Stimulated activated naive CD8-positive, alpha-beta T cell treated with anti-CD3 and anti-CD28 coated beads, Interleukin-15, Interleukin-2, amounts not matched to agents 100 ng/mL and 50 ng/mL, for 24 hours (primary cell): ENCODE measurements around the gene CDKN2A.

Source experiments
- H3K27ac Mint-ChIP-seq: one replicate; pipeline ENCODE4 v1.8.0; 2021; ENCODE audit warnings: mild to moderate bottlenecking, mixed read lengths
- H3K27me3 Mint-ChIP-seq: one replicate; pipeline ENCODE4 v1.8.0; 2021; ENCODE audit warnings: mixed read lengths
- H3K36me3 Mint-ChIP-seq: one replicate; pipeline ENCODE4 v1.8.0; 2021; ENCODE audit warnings: low read depth, mixed read lengths
- H3K4me1 Mint-ChIP-seq: one replicate; pipeline ENCODE4 v1.8.0; 2021; ENCODE audit warnings: low read depth, mixed read lengths
- H3K4me3 Mint-ChIP-seq: one replicate; pipeline ENCODE4 v1.8.0; 2021; ENCODE audit warnings: mild to moderate bottlenecking, mixed read lengths
- H3K9me3 Mint-ChIP-seq: one replicate; pipeline ENCODE4 v1.8.0; 2021; ENCODE audit warnings: mixed read lengths

The CDKN2A gene

GRCh38 chr9:21974722-21975409 lies 19.3 kb downstream of the CDKN2A start:
- Mint-ChIP-seq H3K4me1 (peaks cover 29% of the 10 kb centered on the region), H3K27ac (peak overlapping the region; percentile 47), H3K27me3 (peaks cover 95% of the 10 kb centered on the region)

GRCh38 chr9:21974343-21974721 lies 19.9 kb downstream of the CDKN2A start:
- Mint-ChIP-seq H3K27me3 (peaks cover 95% of the 10 kb centered on the region), H3K36me3 (peaks cover 5% of the 10 kb centered on the region), H3K4me3 (peak overlapping the region; percentile 80), H3K4me1 (peaks cover 30% of the 10 kb centered on the region), H3K27ac (peak overlapping the region; percentile 47), H3K9me3 (peaks cover under 1% of the 10 kb centered on the region)

More at GRCh38 chr9:21974722-21975409, 19.3 kb downstream of the CDKN2A start:
- Mint-ChIP-seq H3K36me3 (peaks cover 4% of the 10 kb centered on the region), H3K9me3 (no peaks in the 10 kb centered on the region), H3K4me3 (peak overlapping the region; percentile 80)

GRCh38 chr9:21972361-21972760 lies 21.8 kb downstream of the CDKN2A start:
- H3K27ac Mint-ChIP-seq, result no peak overlapping the region
- H3K9me3 Mint-ChIP-seq, result peaks cover 9% of the 10 kb centered on the region
- H3K4me1 Mint-ChIP-seq, result peaks cover 43% of the 10 kb centered on the region
- peaks cover 98% of the 10 kb centered on the region for H3K27me3 Mint-ChIP-seq
- no peak overlapping the region for H3K4me3 Mint-ChIP-seq
- H3K36me3 Mint-ChIP-seq, result peaks cover 14% of the 10 kb centered on the region

GRCh38 chr9:21970800-21971640 lies 23.2 kb downstream of the CDKN2A start:
- H3K36me3 Mint-ChIP-seq, result peaks cover 18% of the 10 kb centered on the region
- H3K4me3 Mint-ChIP-seq, result peak overlapping the region; percentile 10
- H3K27me3 Mint-ChIP-seq, result peaks cover 98% of the 10 kb centered on the region
- H3K9me3 Mint-ChIP-seq, result peaks cover 13% of the 10 kb centered on the region
- peaks cover 44% of the 10 kb centered on the region for H3K4me1 Mint-ChIP-seq
- no peak overlapping the region for H3K27ac Mint-ChIP-seq

GRCh38 chr9:21969951-21970799 lies 24.0 kb downstream of the CDKN2A start:
- no peak overlapping the region for H3K4me3 Mint-ChIP-seq
- peaks cover 98% of the 10 kb centered on the region for H3K27me3 Mint-ChIP-seq
- H3K27ac Mint-ChIP-seq, result no peak overlapping the region
- H3K9me3 Mint-ChIP-seq, result peaks cover 13% of the 10 kb centered on the region
- H3K4me1 Mint-ChIP-seq, result peaks cover 47% of the 10 kb centered on the region
- H3K36me3 Mint-ChIP-seq, result peaks cover 18% of the 10 kb centered on the region

GRCh38 chr9:21969011-21969940 lies 24.9 kb downstream of the CDKN2A start:
- peaks cover 98% of the 10 kb centered on the region for H3K27me3 Mint-ChIP-seq
- peaks cover 13% of the 10 kb centered on the region for H3K9me3 Mint-ChIP-seq
- H3K27ac Mint-ChIP-seq, result peak overlapping the region; percentile 27
- peaks cover 44% of the 10 kb centered on the region for H3K4me1 Mint-ChIP-seq
- peaks cover 18% of the 10 kb centered on the region for H3K36me3 Mint-ChIP-seq
- H3K4me3 Mint-ChIP-seq, result peak overlapping the region; percentile 53

- Mint-ChIP-seq H3K27ac (peak overlapping the region; percentile 27), H3K27me3 (peaks cover 98% of the 10 kb centered on the region), H3K36me3 (peaks cover 23% of the 10 kb centered on the region), H3K4me3 (peak overlapping the region; percentile 53), H3K9me3 (peaks cover 13% of the 10 kb centered on the region), H3K4me1 (peaks cover 41% of the 10 kb centered on the region)
Observed at GRCh38 chr9:21968331-21969010, 25.7 kb downstream of the CDKN2A start.

- Mint-ChIP-seq H3K9me3 (peaks cover 13% of the 10 kb centered on the region), H3K4me1 (peaks cover 41% of the 10 kb centered on the region), H3K27me3 (peaks cover 98% of the 10 kb centered on the region), H3K27ac (peak overlapping the region; percentile 5), H3K4me3 (no peak overlapping the region), H3K36me3 (peaks cover 29% of the 10 kb centered on the region)
Observed at GRCh38 chr9:21967702-21968101, 26.5 kb downstream of the CDKN2A start.

GRCh38 chr9:21967169-21967568 lies 27.0 kb downstream of the CDKN2A start:
- peak overlapping the region; percentile 5 for H3K27ac Mint-ChIP-seq
- peaks cover 98% of the 10 kb centered on the region for H3K27me3 Mint-ChIP-seq
- H3K36me3 Mint-ChIP-seq, result peaks cover 29% of the 10 kb centered on the region
- peaks cover 41% of the 10 kb centered on the region for H3K4me1 Mint-ChIP-seq
- peaks cover 13% of the 10 kb centered on the region for H3K9me3 Mint-ChIP-seq
- H3K4me3 Mint-ChIP-seq, result no peak overlapping the region

- H3K4me1 Mint-ChIP-seq, result peaks cover 39% of the 10 kb centered on the region
- no peak overlapping the region for H3K27ac Mint-ChIP-seq
- peaks cover 98% of the 10 kb centered on the region for H3K27me3 Mint-ChIP-seq
- peaks cover 28% of the 10 kb centered on the region for H3K36me3 Mint-ChIP-seq
- H3K4me3 Mint-ChIP-seq, result no peak overlapping the region
- H3K9me3 Mint-ChIP-seq, result peaks cover 13% of the 10 kb centered on the region
Observed at GRCh38 chr9:21966140-21966851, 27.9 kb downstream of the CDKN2A start.

- H3K36me3 Mint-ChIP-seq, result peaks cover 25% of the 10 kb centered on the region
- peaks cover 96% of the 10 kb centered on the region for H3K27me3 Mint-ChIP-seq
- H3K4me3 Mint-ChIP-seq, result peak overlapping the region; percentile 45
- peaks cover 35% of the 10 kb centered on the region for H3K4me1 Mint-ChIP-seq
- no peak overlapping the region for H3K27ac Mint-ChIP-seq
- H3K9me3 Mint-ChIP-seq, result peaks cover 13% of the 10 kb centered on the region
Observed at GRCh38 chr9:21965401-21965951, 28.7 kb downstream of the CDKN2A start.

- H3K27ac Mint-ChIP-seq, result no peak overlapping the region
Observed at GRCh38 chr9:21964925-21965385, 29.2 kb downstream of the CDKN2A start.

More at GRCh38 chr9:21964925-21965385, 29.2 kb downstream of the CDKN2A start:
- peaks cover 25% of the 10 kb centered on the region for H3K36me3 Mint-ChIP-seq
- peak overlapping the region; percentile 45 for H3K4me3 Mint-ChIP-seq
- H3K27me3 Mint-ChIP-seq, result peaks cover 96% of the 10 kb centered on the region
- peaks cover 13% of the 10 kb centered on the region for H3K9me3 Mint-ChIP-seq
- H3K4me1 Mint-ChIP-seq, result peaks cover 30% of the 10 kb centered on the region
